Activated gamma-delta T cell (primary cell): ENCODE results near the gene ATP13A2.

Source experiments
- DNase-seq: peaks from one replicate; lab custom pipeline; 2025; lab: John Stamatoyannopoulos, UW

Gene ATP13A2

GRCh38 chr1:17032741-17033140 is 21.0 kb upstream of the ATP13A2 start:
- no peak for DNase-seq

GRCh38 chr1:17031436-17031835 is 19.7 kb upstream of the ATP13A2 start:
- no peak for DNase-seq

GRCh38 chr1:17030206-17030605 is 18.5 kb upstream of the ATP13A2 start:
- DNase-seq, result no peak

GRCh38 chr1:17028662-17029188 is 17.0 kb upstream of the ATP13A2 start:
- no peak for DNase-seq

GRCh38 chr1:17027900-17028299 is 16.2 kb upstream of the ATP13A2 start:
- no peak for DNase-seq

- no peak for DNase-seq
These were observed 15.7 kb upstream of the ATP13A2 start for GRCh38 chr1:17027403-17027802.

GRCh38 chr1:17024721-17025120 is 13.0 kb upstream of the ATP13A2 start:
- DNase-seq, result no peak

GRCh38 chr1:17023573-17023972 is 11.8 kb upstream of the ATP13A2 start:
- no peak for DNase-seq

- DNase-seq, result no peak
These were observed 11.4 kb upstream of the ATP13A2 start for GRCh38 chr1:17023102-17023501.

- no peak for DNase-seq
These were observed 10.2 kb upstream of the ATP13A2 start for GRCh38 chr1:17021896-17022295.

- DNase-seq, result no peak
These were observed 8.8 kb upstream of the ATP13A2 start for GRCh38 chr1:17020502-17020901.

- no peak for DNase-seq
These were observed 7.1 kb upstream of the ATP13A2 start for GRCh38 chr1:17018849-17019248.

GRCh38 chr1:17017435-17017834 is 5.7 kb upstream of the ATP13A2 start:
- DNase-seq, result no peak

- no peak for DNase-seq
These were observed 4.6 kb upstream of the ATP13A2 start for GRCh38 chr1:17016317-17016661.

- no peak for DNase-seq
These were observed 3.2 kb upstream of the ATP13A2 start for GRCh38 chr1:17014671-17015567.

GRCh38 chr1:17013491-17014320 is 2.0 kb upstream of the ATP13A2 start:
- DNase-seq, result no peak

- no peak for DNase-seq
These were observed 1.2 kb upstream of the ATP13A2 start for GRCh38 chr1:17012775-17013490.

- DNase-seq, result no peak
These were observed 663 bp downstream of the ATP13A2 start for GRCh38 chr1:17011092-17011438.

- no peak for DNase-seq
These were observed 2.0 kb downstream of the ATP13A2 start for GRCh38 chr1:17009706-17010105.

- no peak for DNase-seq
These were observed 3.4 kb downstream of the ATP13A2 start for GRCh38 chr1:17008208-17008855.

- DNase-seq, result no peak
These were observed 4.6 kb downstream of the ATP13A2 start for GRCh38 chr1:17007121-17007520.

- DNase-seq, result no peak
These were observed 6.4 kb downstream of the ATP13A2 start for GRCh38 chr1:17005365-17005740.
